H9 (cell line): Measurements from ENCODE around the gene FHOD3. TPM values are rescaled to one million over a fixed set of nuclear protein-coding genes. Genes with fewer than 3 reads are reported as not detected.

ENCODE experiments used
- DNase-seq: peaks from one replicate; pipeline ENCODE4 v3.0.0-alpha.2; 2017
- H2AFZ ChIP-seq: one replicate; pipeline ENCODE4 v1.6.1; 2013; ENCODE audit warnings: mild to moderate bottlenecking, low read length, control low read depth, moderate library complexity
- H2AK5ac ChIP-seq: 2 replicates; pipeline ENCODE4 v1.6.1; 2013; ENCODE audit warnings: low read length, control low read depth, mixed read lengths; ENCODE audit not compliant: insufficient read length
- H2BK120ac ChIP-seq: one replicate; pipeline ENCODE4 v1.6.1; 2013; ENCODE audit warnings: low read depth, mild to moderate bottlenecking, low read length, control low read depth, inconsistent platforms; ENCODE audit not compliant: poor library complexity, severe bottlenecking
- H2BK12ac ChIP-seq: 2 replicates; pipeline ENCODE4 v1.6.1; 2013; ENCODE audit warnings: low read length, control low read depth, mixed read lengths, low read depth; ENCODE audit not compliant: insufficient read length
- H2BK15ac ChIP-seq: 2 replicates; pipeline ENCODE4 v1.6.1; 2013; ENCODE audit warnings: low read depth, low read length, control low read depth
- H2BK20ac ChIP-seq: one replicate; pipeline ENCODE4 v1.6.1; 2013; ENCODE audit warnings: low read depth, mild to moderate bottlenecking, low read length, control low read depth, inconsistent platforms; ENCODE audit not compliant: poor library complexity, severe bottlenecking
- H2BK5ac ChIP-seq: 2 replicates; pipeline ENCODE4 v1.6.1; 2013; ENCODE audit warnings: low read length, control low read depth, mixed read lengths; ENCODE audit not compliant: insufficient read length
- H3K14ac ChIP-seq: 2 replicates; pipeline ENCODE4 v1.6.1; 2013; ENCODE audit warnings: low read length, control low read depth; ENCODE audit not compliant: insufficient read depth
- H3K18ac ChIP-seq: 2 replicates; pipeline ENCODE4 v1.6.1; 2013; ENCODE audit warnings: low read depth, mild to moderate bottlenecking, mixed read lengths, low read length, control low read depth; ENCODE audit not compliant: insufficient read length
- H3K23ac ChIP-seq: 2 replicates; pipeline ENCODE4 v1.6.1; 2013; ENCODE audit warnings: low read length, control low read depth, mixed read lengths, low read depth; ENCODE audit not compliant: insufficient read length
- H3K23me2 ChIP-seq: 2 replicates; pipeline ENCODE4 v1.6.1; 2013; ENCODE audit warnings: low read depth, mild to moderate bottlenecking, mixed read lengths, low read length, control low read depth; ENCODE audit not compliant: insufficient read length, poor library complexity, severe bottlenecking
- H3K27ac ChIP-seq: 2 replicates; pipeline ENCODE4 v1.5.1; 2013; ENCODE audit warnings: low read length, control low read depth, mixed read lengths, low read depth; ENCODE audit not compliant: insufficient read length
- H3K27me3 ChIP-seq: 2 replicates; pipeline ENCODE4 v1.6.1; 2013; ENCODE audit warnings: low read length, control low read depth, inconsistent platforms; ENCODE audit not compliant: insufficient read depth
- H3K4ac ChIP-seq: 2 replicates; pipeline ENCODE4 v1.6.1; 2013; ENCODE audit warnings: low read depth, mild to moderate bottlenecking, control low read depth, inconsistent platforms, low read length, moderate library complexity
- H3K4me1 ChIP-seq: 2 replicates; pipeline ENCODE4 v1.6.1; 2013; ENCODE audit warnings: low read length, control low read depth, inconsistent platforms; ENCODE audit not compliant: insufficient read depth
- H3K4me2 ChIP-seq: 2 replicates; pipeline ENCODE4 v1.6.1; 2013; ENCODE audit warnings: low read length, control low read depth, mixed read lengths; ENCODE audit not compliant: insufficient read length, insufficient read depth
- H3K56ac ChIP-seq: 2 replicates; pipeline ENCODE4 v1.6.1; 2013; ENCODE audit warnings: low read depth, mild to moderate bottlenecking, mixed read lengths, low read length, control low read depth; ENCODE audit not compliant: insufficient read length
- H3K79me1 ChIP-seq: 2 replicates; pipeline ENCODE4 v1.6.1; 2013; ENCODE audit warnings: low read depth, mild to moderate bottlenecking, moderate library complexity, low read length, control low read depth, inconsistent platforms; ENCODE audit not compliant: insufficient read depth, poor library complexity, severe bottlenecking
- H3K79me2 ChIP-seq: 2 replicates; pipeline ENCODE4 v1.6.1; 2013; ENCODE audit warnings: low read length, control low read depth, inconsistent platforms; ENCODE audit not compliant: insufficient read depth
- H3K9ac ChIP-seq: 2 replicates; pipeline ENCODE4 v1.6.1; 2013; ENCODE audit warnings: low read length, control low read depth, mixed read lengths; ENCODE audit not compliant: insufficient read length; ENCODE audit errors: extremely low read depth
- H3K9me3 ChIP-seq: one replicate; pipeline ENCODE4 v1.6.1; 2013; ENCODE audit warnings: low read depth, low read length, inconsistent platforms; ENCODE audit not compliant: control insufficient read depth
- H3T11ph ChIP-seq: one replicate; pipeline ENCODE4 v1.6.1; 2013; ENCODE audit warnings: mild to moderate bottlenecking, low read length, control low read depth, inconsistent platforms
- H4K20me1 ChIP-seq: one replicate; pipeline ENCODE4 v1.6.1; 2013; ENCODE audit not compliant: control insufficient read depth, insufficient read length, insufficient read depth
- H4K5ac ChIP-seq: 2 replicates; pipeline ENCODE4 v1.6.1; 2013; ENCODE audit warnings: low read depth, mild to moderate bottlenecking, mixed read lengths, low read length, control low read depth; ENCODE audit not compliant: insufficient read length
- H4K8ac ChIP-seq: replicated peaks from 2 replicates; pipeline ENCODE4 v1.6.1; 2013; ENCODE audit warnings: low read length, control low read depth, mixed read lengths, low read depth; ENCODE audit not compliant: insufficient read length
- H4K91ac ChIP-seq: 2 replicates; pipeline ENCODE4 v1.6.1; 2013; ENCODE audit warnings: low read depth, mild to moderate bottlenecking, moderate library complexity, mixed read lengths, low read length, control low read depth; ENCODE audit not compliant: insufficient read length
- H3K27ac Mint-ChIP-seq, 3 experiments: 2 replicates in 2 of 3; 3 replicates in 1 of 3; pipeline ENCODE4 v1.8.0; 2020 to 2021; ENCODE audit warnings: mixed read lengths in 3 of 3, mild to moderate bottlenecking in 1 of 3, moderate library complexity in 1 of 3
- H3K27me3 Mint-ChIP-seq: 2 replicates; pipeline ENCODE4 v1.8.0; 2021; ENCODE audit warnings: low read depth, mild to moderate bottlenecking, moderate library complexity, mixed read lengths
- H3K36me3 Mint-ChIP-seq, 3 experiments: 2 replicates in 2 of 3; 3 replicates in 1 of 3; pipeline ENCODE4 v1.8.0; 2020 to 2021; ENCODE audit warnings: low read depth in 3 of 3, mixed read lengths in 3 of 3; ENCODE audit not compliant: insufficient read depth in 1 of 3
- H3K4me1 Mint-ChIP-seq, 2 experiments: 2 replicates each; pipeline ENCODE4 v1.8.0; 2020; ENCODE audit warnings: mixed read lengths in 2 of 2
- H3K4me3 Mint-ChIP-seq, 2 experiments: 2 replicates in 1 of 2; 3 replicates in 1 of 2; pipeline ENCODE4 v1.8.0; 2020 to 2021; ENCODE audit warnings: mild to moderate bottlenecking in 2 of 2, mixed read lengths in 2 of 2, moderate library complexity in 1 of 2
- H3K9me3 Mint-ChIP-seq, 2 experiments: 2 replicates in 1 of 2; 3 replicates in 1 of 2; pipeline ENCODE4 v1.8.0; 2020; ENCODE audit warnings: mild to moderate bottlenecking in 2 of 2, mixed read lengths in 2 of 2, moderate library complexity in 1 of 2
- WGBS: extraction: QIAGEN DNeasy Blood & Tissue Kit; methylation state at CpG from one replicate; pipeline ENCODE4 v1.1.7; 2013; ENCODE audit warnings: missing lambda C conversion rate, low lambda C conversion rate, mixed read lengths; ENCODE audit not compliant: insufficient read length; ENCODE audit errors: extremely low coverage; 5-methylcytosine and 5-hydroxymethylcytosine counted together
- total RNA-seq: library from RNA; stranded (reverse); gene quantifications from 2 replicates; pipeline ENCODE4 v1.2.1, GENCODE V29; 2021
- TF ChIP-seq, protein P1 (sequence below): fragments of 200-600 bp; sonication (generic); conservative IDR thresholded peaks from 3 replicates; pipeline ENCODE4 v1.8.0; 2021; ENCODE audit warnings: antibody characterized with exemption, mild to moderate bottlenecking

The FHOD3 gene
- total RNA-seq, 1 experiment from 2014 or later: 8.0 TPM

- Histone ChIP-seq H3T11ph (no peak overlapping the region), H3K9me3 (no peaks in the 10 kb centered on the region), H3K27ac (no peak overlapping the region), H3K9ac (no peak overlapping the region), H2AFZ (no peak overlapping the region), H3K4ac (no peak overlapping the region), H2BK120ac (no peak overlapping the region), H2BK15ac (no peak overlapping the region), H2BK12ac (no peak overlapping the region), H3K23me2 (no peaks in the 10 kb centered on the region), H2AK5ac (no peak overlapping the region), H3K4me2 (no peak overlapping the region), H4K8ac (no peak overlapping the region), H4K91ac (no peak overlapping the region), H3K4me1 (peaks cover 6% of the 10 kb centered on the region; the same call in 1 of the 2 replicates), H3K27me3 (no peaks in the 10 kb centered on the region), H2BK5ac (no peak overlapping the region), H3K18ac (peak overlapping the region; percentile 28), H3K14ac (no peak overlapping the region), H3K23ac (no peak overlapping the region), H2BK20ac (no peak overlapping the region), H3K56ac (no peak overlapping the region), H3K79me1 (no peaks in the 10 kb centered on the region), H4K5ac (no peak overlapping the region), H4K20me1 (no peaks in the 10 kb centered on the region), H3K79me2 (no peaks in the 10 kb centered on the region)
- H3K27me3 Mint-ChIP-seq: peaks cover 3% of the 10 kb centered on the region; the same call in 1 of the 2 replicates
- WGBS: no CpG with 5 or more reads among the region's 5 CpGs
- TF ChIP-seq, protein P1, sequence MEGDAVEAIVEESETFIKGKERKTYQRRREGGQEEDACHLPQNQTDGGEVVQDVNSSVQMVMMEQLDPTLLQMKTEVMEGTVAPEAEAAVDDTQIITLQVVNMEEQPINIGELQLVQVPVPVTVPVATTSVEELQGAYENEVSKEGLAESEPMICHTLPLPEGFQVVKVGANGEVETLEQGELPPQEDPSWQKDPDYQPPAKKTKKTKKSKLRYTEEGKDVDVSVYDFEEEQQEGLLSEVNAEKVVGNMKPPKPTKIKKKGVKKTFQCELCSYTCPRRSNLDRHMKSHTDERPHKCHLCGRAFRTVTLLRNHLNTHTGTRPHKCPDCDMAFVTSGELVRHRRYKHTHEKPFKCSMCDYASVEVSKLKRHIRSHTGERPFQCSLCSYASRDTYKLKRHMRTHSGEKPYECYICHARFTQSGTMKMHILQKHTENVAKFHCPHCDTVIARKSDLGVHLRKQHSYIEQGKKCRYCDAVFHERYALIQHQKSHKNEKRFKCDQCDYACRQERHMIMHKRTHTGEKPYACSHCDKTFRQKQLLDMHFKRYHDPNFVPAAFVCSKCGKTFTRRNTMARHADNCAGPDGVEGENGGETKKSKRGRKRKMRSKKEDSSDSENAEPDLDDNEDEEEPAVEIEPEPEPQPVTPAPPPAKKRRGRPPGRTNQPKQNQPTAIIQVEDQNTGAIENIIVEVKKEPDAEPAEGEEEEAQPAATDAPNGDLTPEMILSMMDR: peak; percentile 59
- peak; percentile 86 for DNase-seq
- peaks cover 3 to 5% of the 10 kb centered on the region in 2 experiments; a peak in 3 of 5 replicates for H3K9me3 Mint-ChIP-seq
- peak overlapping the region; percentile 65 to 90 (median 78); a peak in 4 of 7 replicates for H3K27ac Mint-ChIP-seq
- peaks cover 0 to 25% (median 9%) of the 10 kb centered on the region in 3 experiments; a peak in 4 of 7 replicates for H3K36me3 Mint-ChIP-seq
- peaks cover 49 to 56% of the 10 kb centered on the region in 2 experiments for H3K4me1 Mint-ChIP-seq
- peak overlapping the region in 1 of 2 experiments; percentile 5; a peak in 1 of 5 replicates for H3K4me3 Mint-ChIP-seq
Measured at GRCh38 chr18:36582988-36583745, 285.7 kb downstream of the FHOD3 start.
